K562 (cell line): ENCODE data around the gene ACTN3.

Source experiments
- BCL6 ChIP-seq: fragments of 250-450 bp; sonication (Bioruptor Pico); IDR thresholded peaks from 2 replicates; pipeline ENCODE4 v1.4.0; 2020
- CTCF ChIP-seq, 3 experiments: IDR thresholded peaks in 2 of 3; conservative IDR thresholded peaks in 1 of 3; 2 replicates each; pipeline ENCODE4 v1.5.1; 2011 to 2012; ENCODE audit warnings: low read length in 3 of 3, mild to moderate bottlenecking in 3 of 3, control low read depth in 2 of 3, improper control_type of control experiment in 1 of 3, inconsistent platforms in 1 of 3, low read depth in 1 of 3, mixed read lengths in 1 of 3, moderate library complexity in 1 of 3; ENCODE audit not compliant: insufficient read depth in 2 of 3
- ELF4 ChIP-seq: fragments of 450-650 bp; formaldehyde crosslinking; IDR thresholded peaks from 2 replicates; pipeline ENCODE4 v1.4.0; 2022; ENCODE audit warnings: missing genetic modification characterization
- MAZ ChIP-seq, 2 experiments: fragments of 450-650 bp in 1 of 2; sonication (generic) in 1 of 2; formaldehyde crosslinking; IDR thresholded peaks in 1 of 2; conservative IDR thresholded peaks in 1 of 2; 2 replicates each; pipeline versions ENCODE4 v1.4.0 to v1.5.0; 2020; ENCODE audit warnings: mild to moderate bottlenecking in 1 of 2, missing genetic modification reagents in 1 of 2
- MEF2A ChIP-seq: IDR thresholded peaks from 2 replicates; pipeline ENCODE4 v1.6.1; 2011; ENCODE audit warnings: low read depth, mild to moderate bottlenecking, low read length, moderate library complexity; ENCODE audit not compliant: control insufficient read depth
- MXI1 ChIP-seq: IDR thresholded peaks from 2 replicates; pipeline ENCODE4 v1.6.1; 2011; ENCODE audit warnings: low read depth, mild to moderate bottlenecking, improper control_type of control experiment, low read length
- NR2C1 ChIP-seq, 2 experiments: fragments of 450-650 bp; IDR thresholded peaks; 2 replicates each; pipeline ENCODE4 v1.6.1; 2017; ENCODE audit warnings: mild to moderate bottlenecking in 2 of 2, antibody characterized with exemption in 1 of 2, inconsistent platforms in 1 of 2, missing compliant biosample characterization in 1 of 2, missing genetic modification characterization in 1 of 2
- PCBP1 ChIP-seq: fragments of 200-400 bp; formaldehyde crosslinking; IDR thresholded peaks from 2 replicates; pipeline ENCODE4 v1.6.1; 2018; ENCODE audit warnings: mild to moderate bottlenecking, low read depth, low read length; ENCODE audit not compliant: poor library complexity, severe bottlenecking
- POLR2A ChIP-seq: fragments of 450-650 bp; conservative IDR thresholded peaks from 2 replicates; pipeline ENCODE4 v1.6.1; 2016
- RAD21 ChIP-seq, 2 experiments: fragments of 250-450 bp in 1 of 2; fragments of 450-650 bp in 1 of 2; sonication (Bioruptor Pico) in 1 of 2; formaldehyde crosslinking in 1 of 2; IDR thresholded peaks in 1 of 2; conservative IDR thresholded peaks in 1 of 2; 2 replicates each; pipeline versions ENCODE4 v1.4.0 to v1.8.0; 2020 to 2022; ENCODE audit warnings: mild to moderate bottlenecking in 2 of 2, moderate library complexity in 1 of 2
- RFX5 ChIP-seq: IDR thresholded peaks from 2 replicates; pipeline ENCODE4 v1.6.1; 2011; ENCODE audit warnings: low read depth, mild to moderate bottlenecking, improper control_type of control experiment, low read length
- TARDBP ChIP-seq: fragments of 450-650 bp; IDR thresholded peaks from 2 replicates; pipeline ENCODE4 v1.6.1; 2016
- ZNF146 ChIP-seq: IDR thresholded peaks from one replicate; pipeline ENCODE4 v1.6.1; 2018; ENCODE audit warnings: missing compliant biosample characterization; ENCODE audit not compliant: unreplicated experiment
- ZNF274 ChIP-seq: IDR thresholded peaks from 2 replicates; pipeline ENCODE4 v1.6.1; 2011; ENCODE audit warnings: low read depth, mild to moderate bottlenecking, low read length, moderate library complexity, borderline replicate concordance

GRCh38 chr11:66498506-66498905 lies 48.2 kb upstream of the ACTN3 start:
- no peak for TF ChIP-seq MEF2A
- no peak for TF ChIP-seq BCL6 (CRISPR knock-in tag)
- TF ChIP-seq MAZ (CRISPR knock-in tag; conservative IDR thresholded peaks at IDR 0.05 in 1 of 2, IDR thresholded peaks at IDR 0.05 in 1 of 2) = no peak
- TF ChIP-seq POLR2A = no peak
- no peak for TF ChIP-seq ELF4 (CRISPR knock-in tag)
- TF ChIP-seq CTCF (IDR thresholded peaks at IDR 0.05 in 2 of 3, conservative IDR thresholded peaks at IDR 0.05 in 1 of 3; ENCODE audit: insufficient read depth in 2 of 3, low read depth in 1 of 3, low read length in 3 of 3) = no peak
- no peak for TF ChIP-seq RAD21 (CRISPR knock-in tag; conservative IDR thresholded peaks at IDR 0.05 in 1 of 2, IDR thresholded peaks at IDR 0.05 in 1 of 2)
- TF ChIP-seq TARDBP = no peak
- no peak for TF ChIP-seq MXI1
- no peak for TF ChIP-seq ZNF146
- TF ChIP-seq NR2C1 (IDR thresholded peaks at IDR 0.05) = no peak
- TF ChIP-seq NR2C1 (tag; IDR thresholded peaks at IDR 0.05) = no peak
- no peak for TF ChIP-seq RFX5
- TF ChIP-seq PCBP1 = no peak
- no peak for TF ChIP-seq ZNF274
